NCI-H446 (cell line): ENCODE data around the gene ADORA1.

Source experiments
- DNase-seq, 2 experiments: peaks; one replicate each; lab custom pipeline; 2025; lab: John Stamatoyannopoulos, UW

Gene ADORA1

DNA sequence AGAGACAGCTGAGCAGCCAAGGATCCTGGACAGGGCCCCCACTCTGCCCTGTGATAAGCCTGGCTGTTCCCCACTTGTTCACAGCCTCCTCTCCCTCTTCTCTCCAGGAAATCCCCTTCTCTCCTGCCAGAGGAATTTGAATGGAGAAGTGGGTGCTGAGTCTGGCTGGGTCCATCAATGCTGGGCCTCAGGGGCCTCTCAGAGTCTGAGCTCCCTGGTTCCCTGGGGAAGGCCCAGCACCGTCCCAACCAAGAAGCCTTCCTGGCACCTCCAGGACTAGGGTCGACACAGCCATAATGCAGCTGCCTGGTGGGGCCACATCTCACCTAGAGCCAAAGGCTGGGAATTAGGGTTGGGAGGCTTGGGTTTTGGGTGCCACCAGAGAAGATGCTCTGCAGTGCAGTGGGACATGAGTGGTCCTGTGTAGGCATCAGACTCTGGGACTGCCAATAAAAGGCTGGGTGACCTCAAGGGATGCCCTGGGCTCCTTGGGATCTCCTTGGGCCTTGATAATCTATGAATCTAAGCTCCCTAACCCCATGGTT lies 45.6 kb downstream of the ADORA1 start:
- no peak for DNase-seq

DNA sequence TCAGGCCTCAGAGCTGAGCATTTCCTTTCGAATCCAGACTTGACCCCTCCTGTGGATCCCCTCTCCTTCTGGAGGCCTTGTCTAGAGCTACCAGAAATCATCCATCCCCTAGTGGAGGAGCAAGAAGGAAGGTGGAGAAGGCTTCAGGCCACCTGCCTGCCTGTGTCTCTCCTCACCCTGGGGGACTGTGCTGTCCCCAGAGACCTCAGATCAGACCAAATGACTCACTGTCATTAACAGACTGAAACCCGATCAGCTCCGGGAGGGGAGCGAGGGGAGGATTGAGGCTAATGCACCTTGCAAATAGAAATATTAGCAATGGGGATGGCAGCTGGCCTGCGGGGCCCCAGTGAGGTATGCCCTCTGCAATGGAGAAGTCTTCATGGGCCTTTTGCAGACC lies 46.0 kb downstream of the ADORA1 start:
- DNase-seq, result no peak

DNA sequence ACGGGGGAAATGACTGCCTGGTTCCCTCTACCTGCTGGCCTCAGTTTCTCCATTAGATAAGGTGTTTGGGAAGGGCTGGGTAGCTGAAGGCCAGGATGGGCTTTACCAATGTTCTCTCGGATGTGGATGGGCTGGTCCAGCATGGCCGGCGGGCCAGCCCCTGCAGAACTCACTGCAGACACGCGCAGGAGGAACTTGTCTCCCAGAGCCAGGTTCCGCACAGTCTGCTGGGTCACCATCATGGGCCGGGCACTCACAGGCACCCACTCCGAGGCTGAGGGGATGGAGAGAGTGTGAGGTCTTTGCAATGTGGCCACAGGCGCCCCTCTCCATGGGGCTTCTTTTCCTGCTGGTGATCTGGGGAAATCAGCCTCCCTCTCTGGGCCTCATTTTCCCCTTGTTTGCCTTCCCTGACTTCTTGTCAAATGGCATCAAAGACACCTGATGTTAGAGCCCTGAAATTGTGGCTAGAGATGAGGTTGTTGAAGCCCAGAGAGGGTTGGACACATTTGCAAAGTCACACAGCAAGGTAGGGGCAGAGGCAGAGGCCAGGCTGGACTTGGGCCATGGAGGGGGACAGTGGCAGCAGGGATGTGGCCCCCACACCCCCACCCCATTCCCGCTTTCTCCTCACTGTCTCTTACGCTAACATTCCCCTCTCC lies 46.9 kb downstream of the ADORA1 start:
- no peak for DNase-seq

DNA sequence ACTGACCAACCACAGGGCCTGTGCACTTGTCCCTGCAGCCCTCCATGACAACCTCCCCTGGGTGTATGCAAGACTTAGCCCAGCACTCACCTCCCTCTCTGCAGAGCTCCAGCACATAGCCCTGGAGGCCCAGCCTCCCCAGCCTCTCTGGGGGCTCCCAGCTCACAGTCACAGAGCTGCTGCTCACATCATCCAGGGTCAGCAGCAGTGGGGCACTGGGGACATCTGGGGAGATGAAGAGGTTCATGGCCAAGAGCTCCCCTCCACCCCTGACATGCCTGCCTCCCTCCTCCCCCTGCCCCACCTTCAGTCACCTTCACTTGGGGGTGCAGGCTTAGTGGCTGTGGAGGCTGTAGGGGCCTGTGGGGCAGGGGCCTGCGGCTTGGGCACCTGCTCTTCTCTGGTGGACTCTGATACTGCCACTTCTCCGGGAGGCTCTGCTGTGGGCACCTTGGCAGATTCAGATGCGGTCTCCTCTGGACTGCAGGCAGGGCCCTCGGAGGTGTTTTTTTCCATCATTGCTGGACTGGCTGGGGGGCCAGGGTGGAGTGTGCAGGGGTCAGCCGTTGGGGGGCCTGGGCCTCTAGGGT lies 47.8 kb downstream of the ADORA1 start, which contains the start of gene MYBPH:
TSS of gene MYBPH (minus strand) at position 590 of the 590 bp plus-strand sequence. CDS start at position 519, 71 bp downstream.
- DNase-seq, result no peak

DNA sequence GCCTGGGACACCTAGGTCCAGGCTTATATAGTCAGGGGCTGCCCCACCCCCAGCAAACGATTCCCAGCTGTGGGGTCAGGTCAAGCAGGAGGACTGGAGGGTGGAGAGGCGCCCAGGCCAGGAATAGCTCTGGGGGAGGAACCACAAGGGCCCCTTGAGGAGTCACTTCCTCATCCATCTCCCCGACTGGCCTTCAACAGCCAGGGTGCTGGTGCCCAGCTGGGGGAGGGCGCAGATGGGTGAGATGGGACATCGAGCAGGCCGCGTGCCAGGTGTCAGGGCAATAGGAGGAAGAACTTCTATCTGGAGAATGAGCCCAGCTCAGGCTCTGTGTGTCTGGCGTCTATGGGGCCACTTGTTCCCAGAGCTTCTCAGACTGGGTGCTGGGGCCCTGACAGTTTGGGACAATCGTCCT lies 48.3 kb downstream of the ADORA1 start:
- DNase-seq, result no peak

DNA sequence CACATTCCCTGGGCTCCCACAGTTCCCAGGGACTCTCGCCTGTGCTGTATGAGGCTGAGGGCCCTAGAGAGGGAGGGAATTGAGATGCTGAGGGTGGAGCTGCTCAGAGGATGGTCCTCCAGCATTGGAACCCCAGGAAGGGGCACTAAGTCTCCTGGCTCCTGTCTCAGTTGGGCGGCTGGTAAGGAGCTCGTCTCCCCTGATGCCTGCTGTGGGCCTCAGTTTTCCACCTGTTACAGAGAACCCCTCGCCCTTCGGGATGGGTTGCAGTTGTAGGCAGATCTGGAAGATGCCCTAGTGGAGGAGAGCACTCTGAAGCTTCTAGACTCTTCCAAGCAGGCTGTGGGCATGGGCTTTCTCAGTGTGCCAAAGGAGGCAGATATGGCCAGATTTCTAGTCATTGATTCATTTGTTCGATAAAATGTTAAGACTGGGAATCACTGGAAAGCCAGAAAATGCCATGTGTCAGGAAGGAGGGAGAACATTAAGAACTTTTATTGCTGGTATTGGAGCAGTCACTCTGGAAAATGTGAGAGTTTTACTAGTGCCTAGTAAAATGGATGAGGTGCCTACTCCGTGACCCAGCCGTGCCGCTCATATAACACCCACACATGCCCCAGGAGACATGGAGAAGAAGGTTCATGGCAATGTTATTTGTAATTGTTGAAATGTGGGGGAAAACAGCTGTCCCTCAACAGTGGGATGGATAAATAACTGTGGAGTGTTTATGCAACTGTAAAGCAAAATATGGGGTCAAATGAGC lies 48.9 kb downstream of the ADORA1 start:
- no peak for DNase-seq

DNA sequence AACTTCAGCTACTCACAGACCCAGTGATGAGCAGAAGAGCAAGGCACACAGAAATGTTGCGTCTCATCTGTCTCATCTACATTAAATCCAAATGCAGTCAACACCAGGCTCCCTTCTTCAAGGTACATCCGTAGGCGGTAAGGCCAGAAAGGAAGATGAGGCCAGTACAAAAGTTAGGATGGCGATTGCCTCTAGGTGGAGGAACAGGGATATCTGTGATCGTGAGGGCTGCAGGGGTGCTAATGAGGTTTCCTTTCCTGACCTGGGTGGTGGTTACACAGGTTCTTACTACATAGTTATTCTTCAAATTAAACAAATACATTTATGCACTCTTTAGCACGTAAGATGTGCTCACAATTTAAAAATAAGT lies 49.5 kb downstream of the ADORA1 start:
- DNase-seq, result no peak

DNA sequence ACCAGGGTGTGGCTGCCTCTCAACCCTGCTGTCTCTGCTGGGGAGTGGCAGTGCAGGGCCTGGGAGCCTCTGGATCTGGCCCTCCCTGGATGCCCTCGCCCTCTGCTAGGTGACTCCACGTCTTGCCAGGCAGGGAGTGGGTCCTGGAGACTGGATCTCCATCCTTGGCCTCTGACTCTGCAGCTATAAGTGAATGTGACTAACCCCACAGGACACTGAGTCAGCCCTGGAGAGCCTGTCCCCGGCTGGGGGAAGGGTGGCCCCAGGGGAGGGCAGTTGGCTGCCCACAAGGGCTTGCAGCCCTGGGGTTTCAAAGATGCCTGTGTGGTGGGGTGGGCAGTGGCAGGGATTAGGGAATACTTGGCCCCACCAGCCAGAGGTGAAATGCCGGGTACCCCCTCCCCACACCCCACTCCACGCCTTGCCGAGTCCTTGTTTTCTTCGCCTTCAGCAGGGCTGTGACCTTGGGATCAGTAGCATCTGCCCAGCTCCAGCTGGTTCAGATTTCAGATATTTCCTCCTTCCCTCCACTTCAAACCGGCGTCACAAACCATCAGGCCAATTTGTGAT lies 50.0 kb downstream of the ADORA1 start:
- DNase-seq, result no peak

DNA sequence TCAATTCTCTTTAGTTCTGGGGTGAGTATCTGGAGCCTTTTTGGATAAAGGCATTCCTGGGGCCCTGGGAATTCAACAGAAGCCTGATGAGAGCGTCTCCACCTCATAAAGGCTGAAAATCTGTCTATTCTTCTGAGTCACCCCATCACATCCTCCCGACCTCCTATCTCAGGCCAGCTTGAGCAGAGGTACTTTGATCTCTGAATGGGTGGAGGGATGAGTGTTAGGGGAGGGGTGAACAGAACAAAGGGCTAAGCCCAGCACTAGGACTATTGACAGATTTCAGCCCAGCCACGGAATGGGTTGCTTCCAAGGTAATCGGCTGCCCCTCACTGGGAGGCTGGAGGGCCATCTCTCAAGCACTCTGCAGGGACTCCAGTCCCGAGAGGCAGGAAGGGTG lies 50.6 kb downstream of the ADORA1 start:
- no peak for DNase-seq

DNA sequence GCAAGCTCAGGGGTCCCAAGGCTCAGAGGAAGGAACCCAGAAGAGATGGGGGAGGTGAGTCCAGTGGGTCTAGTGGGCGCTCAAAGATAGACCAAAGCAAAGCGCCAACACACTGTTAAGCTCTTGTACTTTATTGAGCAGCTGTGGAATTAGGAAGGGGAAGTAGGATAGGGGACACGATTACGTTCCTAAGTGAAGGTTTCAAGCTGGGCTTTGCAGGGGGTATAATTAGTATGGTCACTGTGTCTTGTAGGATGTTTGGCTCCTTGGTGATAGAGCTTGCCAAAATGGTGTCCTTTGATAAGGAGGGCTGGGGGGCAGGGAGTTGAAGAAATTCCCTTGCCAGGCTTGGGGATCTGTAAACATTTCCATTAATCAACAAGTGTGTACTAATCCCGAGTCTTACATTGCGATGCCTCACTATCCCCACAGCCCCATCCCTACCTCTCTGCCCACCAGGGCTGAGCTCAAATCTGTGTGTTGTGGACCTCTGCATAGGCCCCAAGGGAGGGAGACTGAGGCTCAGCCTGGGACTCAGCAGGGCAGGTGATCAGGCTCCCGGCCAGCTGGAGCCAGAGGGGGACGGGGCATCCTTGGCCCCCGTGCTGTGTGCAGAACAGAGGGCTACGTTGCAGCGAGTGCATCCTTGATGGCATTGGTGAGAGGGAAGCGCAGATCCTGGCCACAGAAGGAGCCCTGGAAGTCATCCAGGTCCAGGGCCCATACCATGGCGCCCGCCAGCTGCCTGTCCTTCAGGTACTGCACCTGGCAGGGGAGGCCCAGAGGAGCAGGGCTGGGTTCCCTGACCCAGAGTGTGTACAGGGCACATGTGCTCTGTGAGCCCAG lies 51.5 kb downstream of the ADORA1 start:
- no peak for DNase-seq

DNA sequence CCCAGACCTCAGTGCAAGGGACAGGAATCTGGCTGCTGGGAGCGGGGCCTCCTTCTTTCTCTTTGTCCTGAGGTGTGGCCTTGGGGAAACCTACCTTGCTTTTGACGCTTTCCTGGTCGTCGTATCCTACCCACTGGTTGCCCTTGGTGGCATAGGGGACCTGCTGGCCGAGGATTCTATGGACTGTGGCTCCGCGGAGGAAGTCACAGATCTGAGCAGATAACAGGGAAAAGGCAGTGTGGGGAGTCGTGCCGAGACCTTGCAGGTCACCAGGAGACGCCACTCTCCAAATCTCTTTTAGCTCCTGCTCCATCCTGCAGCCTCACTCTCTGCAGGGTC lies 52.1 kb downstream of the ADORA1 start:
- no peak for DNase-seq

DNA sequence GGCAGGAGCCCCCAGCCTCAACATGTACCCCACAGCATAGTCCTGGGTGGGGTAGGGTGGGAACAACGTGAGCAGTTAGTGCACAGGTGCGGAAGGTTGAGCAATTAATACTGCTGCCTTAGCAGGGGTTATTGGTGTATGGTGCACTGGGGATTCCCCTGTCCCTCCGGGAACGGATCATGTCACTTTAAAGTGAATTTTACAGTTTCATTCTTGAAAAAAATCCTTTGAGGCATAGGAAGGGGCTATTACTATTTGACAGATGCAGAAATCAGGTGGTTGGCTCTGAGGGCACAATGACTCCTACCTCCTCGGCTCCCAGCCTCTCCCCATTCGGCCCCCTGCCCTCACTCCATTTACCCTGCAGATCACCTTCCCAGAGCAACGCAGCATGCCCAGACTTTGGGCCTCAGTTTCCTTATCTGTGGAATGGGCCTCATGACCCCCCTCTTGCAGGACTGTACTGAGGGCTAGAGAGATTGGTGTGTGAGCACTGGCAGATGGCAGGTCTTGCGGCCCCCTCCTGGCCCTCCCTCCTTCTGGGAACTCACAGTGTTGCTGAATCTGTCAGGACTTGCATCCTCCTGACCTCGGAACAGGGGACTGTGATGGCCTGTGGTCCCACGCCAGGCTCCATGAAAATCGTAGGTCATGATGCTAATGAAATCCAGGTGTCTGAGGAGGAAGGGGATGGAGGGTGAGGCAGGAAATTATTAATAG lies 53.2 kb downstream of the ADORA1 start:
- DNase-seq, result no peak

DNA sequence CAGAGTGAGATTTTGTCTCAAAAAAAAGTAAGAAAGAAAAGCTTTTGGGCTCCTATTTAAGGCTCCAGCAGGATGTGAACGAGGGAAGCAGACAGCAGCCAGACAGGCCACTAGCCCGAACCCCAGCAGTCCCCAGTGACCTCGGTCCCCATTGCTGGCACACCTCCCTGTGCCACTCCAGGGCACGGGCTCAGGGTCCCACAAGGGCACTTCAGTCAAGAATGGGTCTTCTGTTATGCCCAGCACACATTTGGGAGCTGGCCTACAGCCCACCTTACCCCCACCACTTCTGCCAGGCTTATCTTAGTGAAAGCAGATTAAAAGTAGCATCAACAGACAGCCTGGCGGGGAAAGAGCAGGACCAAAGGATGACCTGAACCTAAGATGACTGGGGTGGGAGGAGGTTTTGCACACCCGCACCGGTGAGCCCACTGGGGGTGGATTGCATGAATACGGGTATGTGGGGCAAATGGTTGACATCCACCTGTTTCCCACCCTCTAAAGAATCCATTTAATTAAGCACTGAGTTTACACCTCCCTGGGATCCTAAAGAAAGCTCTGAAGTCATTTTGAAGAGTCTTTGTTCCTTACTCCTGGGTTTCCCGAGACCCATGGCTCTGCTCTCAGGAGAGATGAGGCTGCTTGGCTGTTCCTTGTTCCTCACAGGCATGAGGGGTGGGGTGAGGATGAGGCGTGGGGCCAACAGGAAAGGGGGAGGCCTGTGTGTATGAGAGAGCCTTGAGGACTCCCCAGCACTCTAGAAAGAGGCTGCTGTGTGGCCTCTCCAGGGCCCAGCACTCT lies 54.3 kb downstream of the ADORA1 start:
- no peak for DNase-seq

DNA sequence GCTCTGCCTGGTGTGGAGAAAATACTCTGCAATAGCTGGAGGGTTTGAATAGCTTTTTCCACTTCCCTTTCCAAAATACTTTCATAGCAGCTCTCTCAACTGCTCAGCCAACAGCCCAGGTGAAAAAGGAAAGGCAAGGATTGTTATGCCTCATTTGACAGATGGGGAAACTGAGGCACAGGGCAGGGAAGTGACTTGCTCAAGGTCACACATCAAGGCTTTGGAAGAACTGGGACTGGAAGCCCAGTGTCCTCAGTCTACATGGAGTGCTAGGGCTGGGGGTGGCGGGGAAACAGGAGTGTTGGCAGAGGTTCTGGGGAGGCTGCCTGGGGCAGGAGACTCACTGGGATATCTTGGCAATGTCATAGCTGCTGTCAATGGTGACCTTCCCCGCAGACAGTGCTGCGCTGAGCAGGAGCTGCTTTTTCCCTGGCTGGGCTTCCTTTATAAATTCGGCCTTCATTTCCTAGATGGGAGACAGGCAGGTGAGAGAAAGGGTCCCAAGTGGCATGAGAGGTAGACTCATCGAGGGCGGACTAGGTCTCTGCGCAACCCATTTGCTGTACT lies 54.9 kb downstream of the ADORA1 start:
- DNase-seq, result no peak

DNA sequence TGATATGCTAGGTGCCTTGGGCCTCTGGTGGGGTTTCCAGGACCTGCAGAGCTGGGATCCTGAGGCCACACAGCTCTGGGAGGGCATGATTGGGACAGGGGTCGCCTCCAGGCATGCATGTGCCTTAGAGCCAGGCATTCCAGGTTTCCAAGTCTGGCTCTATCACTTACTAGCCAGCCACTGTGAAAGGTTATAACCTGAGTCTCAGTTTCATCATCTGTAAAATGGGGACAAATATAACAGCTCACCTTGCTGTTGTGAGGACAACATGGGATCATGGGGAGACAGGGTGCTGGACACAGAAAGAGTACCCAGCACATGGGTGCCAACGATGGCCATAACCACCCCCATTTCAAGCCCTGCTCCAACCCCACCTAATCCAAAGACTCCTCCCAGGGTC lies 56.3 kb downstream of the ADORA1 start:
- no peak for DNase-seq

DNA sequence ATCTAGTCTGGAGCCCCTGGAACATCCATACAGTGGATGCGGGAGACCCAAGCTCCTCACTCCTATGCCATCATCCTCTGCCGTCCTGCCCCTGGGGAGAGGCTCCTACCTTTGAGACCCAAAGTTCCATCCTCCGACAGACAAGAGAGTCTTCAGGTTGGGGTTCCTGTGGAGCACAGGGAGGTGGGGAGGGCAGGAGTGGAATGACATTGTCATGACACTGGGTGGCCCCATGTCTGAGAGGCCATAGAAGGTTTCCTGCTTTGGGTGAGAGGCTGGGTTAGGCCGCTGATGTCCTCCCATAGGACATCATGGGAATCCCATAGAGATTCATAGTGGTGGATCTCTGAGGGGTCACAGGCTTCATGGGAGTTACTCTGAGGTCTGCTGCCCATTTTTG lies 56.9 kb downstream of the ADORA1 start:
- DNase-seq, result no peak

DNA sequence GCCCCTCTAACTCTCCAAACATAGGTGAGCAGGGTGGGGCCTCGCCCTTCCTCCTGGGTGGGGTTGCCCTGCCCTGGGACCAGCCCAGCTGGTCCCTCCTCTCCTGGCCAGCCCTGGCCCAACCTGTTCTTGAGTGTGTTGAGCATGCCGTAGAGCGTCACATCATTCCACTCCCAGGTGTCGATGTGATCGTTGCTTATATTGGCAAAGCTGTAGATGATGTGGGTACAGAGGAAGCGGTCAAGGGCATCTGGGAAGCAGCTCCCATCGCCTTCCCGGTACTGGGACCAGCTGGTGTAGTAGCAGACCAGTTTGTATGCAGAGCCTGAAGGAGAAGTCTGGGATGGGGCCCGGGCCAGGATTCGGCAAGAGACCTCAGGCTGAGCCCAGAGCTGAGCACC lies 57.5 kb downstream of the ADORA1 start:
- DNase-seq, result no peak

DNA sequence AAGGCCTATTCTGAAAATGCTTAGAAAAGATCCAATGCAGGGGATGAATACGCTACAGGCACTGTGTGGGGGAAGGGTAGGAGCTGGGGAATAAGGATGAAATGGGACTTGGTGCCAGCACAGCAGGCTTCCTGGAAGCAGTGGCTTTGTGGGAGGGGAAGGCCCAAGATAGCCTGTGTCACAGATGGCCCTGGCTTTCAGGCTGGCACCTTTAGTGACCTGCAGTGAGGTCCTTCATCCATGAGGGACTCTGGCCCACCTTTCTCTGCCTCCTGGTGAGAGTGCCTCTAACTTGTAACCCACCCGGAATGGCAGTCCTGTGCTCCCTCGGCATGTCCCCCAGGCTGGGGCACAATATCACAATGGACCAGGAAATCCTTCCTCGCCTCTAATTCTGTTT lies 58.1 kb downstream of the ADORA1 start:
- DNase-seq, result no peak

DNA sequence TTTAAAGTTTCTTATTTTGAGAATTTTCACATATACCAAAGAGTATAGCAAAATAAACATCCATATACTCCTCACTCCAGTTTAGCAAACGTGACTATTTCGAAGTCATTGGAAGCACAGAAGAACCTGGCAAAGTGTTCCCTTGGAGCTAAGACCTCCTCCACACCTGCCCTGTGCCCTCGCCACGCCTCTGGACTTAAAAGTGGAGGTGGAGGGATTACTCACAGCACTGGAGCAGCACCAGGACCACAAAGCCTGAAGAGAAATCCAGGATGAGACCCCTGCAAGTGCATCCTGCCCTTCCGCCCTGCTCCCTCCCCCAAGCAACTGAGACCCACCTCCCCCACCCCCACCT lies 58.5 kb downstream of the ADORA1 start:
- DNase-seq, result no peak
